SU-DHL-6 (cell line): ENCODE results near the gene PPM1M.

Experiments used
- H2AFZ ChIP-seq: fragments of 200-600 bp; sonication (generic); 2 replicates; pipeline ENCODE4 v1.6.1; 2014; ENCODE audit warnings: low read depth, mild to moderate bottlenecking, moderate library complexity, mixed read lengths, antibody characterized with exemption, low read length; ENCODE audit not compliant: severe bottlenecking
- H3F3A ChIP-seq: fragments of 200-600 bp; shearing (Covaris generic); 2 replicates; pipeline ENCODE4 v1.6.0; 2016; ENCODE audit warnings: antibody characterized with exemption, mild to moderate bottlenecking; ENCODE audit not compliant: insufficient read depth
- H3K27ac ChIP-seq: fragments of 200-600 bp; sonication (generic); 2 replicates; pipeline ENCODE4 v1.5.1; 2016; ENCODE audit warnings: low read depth, mild to moderate bottlenecking, low read length, moderate library complexity, mixed read lengths
- H3K27me3 ChIP-seq: fragments of 200-600 bp; sonication (generic), shearing (Covaris generic); 2 replicates; pipeline ENCODE4 v1.6.0; 2014; ENCODE audit warnings: mild to moderate bottlenecking, low read length
- H3K36me3 ChIP-seq: fragments of 200-600 bp; sonication (generic); 2 replicates; pipeline ENCODE4 v1.6.1; 2014; ENCODE audit warnings: mild to moderate bottlenecking, low read length, mixed read lengths
- H3K4me2 ChIP-seq: fragments of 300-600, 200-600 bp; shearing (Covaris generic), sonication (generic); 2 replicates; pipeline ENCODE4 v1.6.0; 2014; ENCODE audit warnings: low read length, low read depth, mild to moderate bottlenecking; ENCODE audit not compliant: poor library complexity, severe bottlenecking
- H3K4me3 ChIP-seq: fragments of 200-600 bp; sonication (generic); 2 replicates; pipeline ENCODE4 v1.5.1; 2014; ENCODE audit warnings: antibody characterized with exemption, low read length, mild to moderate bottlenecking, mixed read lengths; ENCODE audit not compliant: insufficient read depth, poor library complexity, severe bottlenecking
- H3K79me2 ChIP-seq: fragments of 200-600 bp; sonication (generic); 2 replicates; pipeline ENCODE4 v1.6.1; 2014; ENCODE audit warnings: mild to moderate bottlenecking, low read length, moderate library complexity; ENCODE audit not compliant: insufficient read depth
- H3K9ac ChIP-seq: fragments of 200-600 bp; sonication (generic); 2 replicates; pipeline ENCODE4 v1.7.0; 2014; ENCODE audit warnings: mild to moderate bottlenecking, low read length
- H3K9me2 ChIP-seq: fragments of 200-600 bp; sonication (generic); replicated peaks from 2 replicates; pipeline ENCODE4 v1.6.1; 2014; ENCODE audit warnings: low read length; ENCODE audit not compliant: insufficient read depth
- H3K9me3 ChIP-seq: fragments of 200-600 bp; sonication (generic); 2 replicates; pipeline ENCODE4 v1.6.1; 2014; ENCODE audit warnings: low read length, mixed read lengths; ENCODE audit not compliant: insufficient read depth
- H4K20me1 ChIP-seq: fragments of 200-600 bp; sonication (generic); 2 replicates; pipeline ENCODE4 v1.6.1; 2014; ENCODE audit warnings: low read depth, mild to moderate bottlenecking, antibody characterized with exemption, low read length, moderate library complexity, mixed read lengths
- EZH2phosphoT487 ChIP-seq: fragments of 200-600 bp; sonication (generic), shearing (Covaris generic); conservative IDR thresholded peaks from 2 replicates; pipeline ENCODE4 v1.6.1; 2018; ENCODE audit warnings: mild to moderate bottlenecking, antibody characterized with exemption, low read length, moderate library complexity, mixed read lengths
- TF ChIP-seq, protein P1 (sequence below): fragments of 200-600 bp; sonication (generic); IDR thresholded peaks from one replicate; pipeline ENCODE4 v1.5.1; 2017; ENCODE audit warnings: antibody characterized with exemption, mild to moderate bottlenecking, low read length, moderate library complexity; ENCODE audit not compliant: insufficient read depth, poor library complexity, severe bottlenecking

PPM1M gene

DNA sequence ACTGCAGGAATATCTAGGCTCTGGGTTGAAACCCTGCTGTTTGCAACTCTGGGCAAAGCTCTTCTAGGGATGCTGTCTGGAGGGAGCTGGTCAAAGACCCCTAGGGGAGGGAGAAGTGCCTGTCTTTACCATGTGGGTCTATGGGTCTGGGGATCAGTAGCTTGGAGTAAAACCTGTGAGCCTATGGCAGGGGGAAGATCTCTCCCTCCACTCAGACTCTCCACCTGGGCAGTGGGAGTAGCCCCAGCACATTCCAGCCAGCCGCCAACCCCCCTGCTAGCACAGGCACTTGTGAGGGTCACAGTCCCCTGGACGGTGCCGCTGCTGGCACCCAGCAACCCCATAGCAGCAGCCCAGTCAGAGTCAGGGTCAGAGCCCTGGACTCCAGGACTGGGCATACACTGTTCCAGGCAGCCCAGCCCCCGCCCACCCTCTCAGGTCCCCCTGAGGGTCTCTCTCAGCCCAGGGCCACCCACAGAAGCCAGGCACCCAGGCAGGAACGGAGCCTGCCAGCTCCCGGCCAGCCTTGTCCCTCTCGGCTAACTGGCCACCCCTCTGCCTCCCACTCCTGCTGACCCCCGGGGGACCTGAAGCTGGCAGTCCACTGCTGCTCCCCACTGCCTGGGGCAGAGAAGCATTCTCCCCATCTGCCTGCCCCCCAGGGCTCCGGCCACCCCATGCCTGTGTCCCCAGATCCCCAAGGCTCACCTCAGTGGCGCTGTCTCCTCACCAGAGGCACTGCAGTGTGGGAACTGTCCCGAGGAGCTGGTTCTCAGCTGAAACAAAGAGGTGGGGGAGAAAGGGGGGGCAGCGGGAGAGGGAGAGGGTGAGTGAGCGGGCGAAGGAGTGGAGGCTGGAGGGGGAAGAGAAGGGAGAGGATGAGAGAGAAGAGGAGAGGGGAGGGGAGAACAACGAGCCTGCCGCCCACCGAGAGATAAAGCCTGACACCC lies 52.9 kb downstream of the PPM1M start:
- Histone ChIP-seq H3K27me3 (no peaks in the 10 kb centered on the region), H3F3A (no peaks in the 10 kb centered on the region), H3K36me3 (no peaks in the 10 kb centered on the region), H3K9me2 (no peaks in the 10 kb centered on the region), H3K27ac (no peak overlapping the region), H3K79me2 (no peaks in the 10 kb centered on the region), H2AFZ (no peak overlapping the region), H3K4me3 (no peak overlapping the region), H3K9me3 (no peaks in the 10 kb centered on the region), H3K4me2 (no peak overlapping the region), H4K20me1 (no peaks in the 10 kb centered on the region), H3K9ac (no peak overlapping the region)
- TF ChIP-seq, protein P1, sequence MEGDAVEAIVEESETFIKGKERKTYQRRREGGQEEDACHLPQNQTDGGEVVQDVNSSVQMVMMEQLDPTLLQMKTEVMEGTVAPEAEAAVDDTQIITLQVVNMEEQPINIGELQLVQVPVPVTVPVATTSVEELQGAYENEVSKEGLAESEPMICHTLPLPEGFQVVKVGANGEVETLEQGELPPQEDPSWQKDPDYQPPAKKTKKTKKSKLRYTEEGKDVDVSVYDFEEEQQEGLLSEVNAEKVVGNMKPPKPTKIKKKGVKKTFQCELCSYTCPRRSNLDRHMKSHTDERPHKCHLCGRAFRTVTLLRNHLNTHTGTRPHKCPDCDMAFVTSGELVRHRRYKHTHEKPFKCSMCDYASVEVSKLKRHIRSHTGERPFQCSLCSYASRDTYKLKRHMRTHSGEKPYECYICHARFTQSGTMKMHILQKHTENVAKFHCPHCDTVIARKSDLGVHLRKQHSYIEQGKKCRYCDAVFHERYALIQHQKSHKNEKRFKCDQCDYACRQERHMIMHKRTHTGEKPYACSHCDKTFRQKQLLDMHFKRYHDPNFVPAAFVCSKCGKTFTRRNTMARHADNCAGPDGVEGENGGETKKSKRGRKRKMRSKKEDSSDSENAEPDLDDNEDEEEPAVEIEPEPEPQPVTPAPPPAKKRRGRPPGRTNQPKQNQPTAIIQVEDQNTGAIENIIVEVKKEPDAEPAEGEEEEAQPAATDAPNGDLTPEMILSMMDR, result no peak
- TF ChIP-seq EZH2phosphoT487, result no peak

DNA sequence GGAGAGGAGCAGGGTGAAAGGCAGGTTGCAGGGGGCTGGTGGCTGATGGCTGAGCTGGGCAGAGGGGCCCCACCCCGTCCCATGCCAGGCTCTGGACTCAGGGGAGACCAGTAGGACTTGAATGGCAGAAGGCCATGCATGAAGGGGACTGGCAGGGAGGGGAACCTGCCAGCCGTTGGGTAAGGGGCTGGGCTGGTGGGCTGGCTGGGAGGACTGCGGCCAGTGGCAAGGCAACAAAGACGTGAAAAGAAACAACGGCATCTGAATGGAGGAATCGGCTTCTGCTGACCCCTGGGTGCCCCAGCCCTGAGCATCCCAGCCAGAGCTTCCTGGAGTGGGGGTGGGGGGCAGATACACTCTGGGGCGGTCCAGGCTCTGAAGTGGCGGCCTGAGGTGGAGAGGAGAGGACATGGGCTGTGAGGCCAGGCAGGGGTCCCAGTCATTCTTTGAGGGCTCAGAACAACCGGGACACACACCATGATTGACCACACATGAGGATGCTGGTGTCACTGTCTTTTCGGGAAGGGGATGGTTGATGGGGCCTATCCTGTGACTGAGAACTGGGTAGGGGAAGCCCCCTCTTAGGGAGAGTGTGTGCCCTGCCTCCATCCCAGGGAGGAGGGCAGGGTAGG lies 53.8 kb downstream of the PPM1M start:
- Histone ChIP-seq H2AFZ (no peak overlapping the region), H3F3A (no peaks in the 10 kb centered on the region), H3K27me3 (no peaks in the 10 kb centered on the region), H4K20me1 (no peaks in the 10 kb centered on the region), H3K9me2 (no peaks in the 10 kb centered on the region), H3K9ac (no peak overlapping the region), H3K9me3 (no peaks in the 10 kb centered on the region), H3K79me2 (no peaks in the 10 kb centered on the region), H3K4me3 (no peak overlapping the region), H3K27ac (no peak overlapping the region), H3K36me3 (no peaks in the 10 kb centered on the region), H3K4me2 (no peak overlapping the region)
- TF ChIP-seq, protein P1, result no peak
- no peak for TF ChIP-seq EZH2phosphoT487
